ENCODE measurements around the gene SMG6. TPM values are rescaled to one million over a fixed set of nuclear protein-coding genes. Genes with fewer than 3 reads are reported as not detected.

The SMG6 gene
- total RNA-seq, 1 donor from 2014 or later: 19.4 TPM

DNA sequence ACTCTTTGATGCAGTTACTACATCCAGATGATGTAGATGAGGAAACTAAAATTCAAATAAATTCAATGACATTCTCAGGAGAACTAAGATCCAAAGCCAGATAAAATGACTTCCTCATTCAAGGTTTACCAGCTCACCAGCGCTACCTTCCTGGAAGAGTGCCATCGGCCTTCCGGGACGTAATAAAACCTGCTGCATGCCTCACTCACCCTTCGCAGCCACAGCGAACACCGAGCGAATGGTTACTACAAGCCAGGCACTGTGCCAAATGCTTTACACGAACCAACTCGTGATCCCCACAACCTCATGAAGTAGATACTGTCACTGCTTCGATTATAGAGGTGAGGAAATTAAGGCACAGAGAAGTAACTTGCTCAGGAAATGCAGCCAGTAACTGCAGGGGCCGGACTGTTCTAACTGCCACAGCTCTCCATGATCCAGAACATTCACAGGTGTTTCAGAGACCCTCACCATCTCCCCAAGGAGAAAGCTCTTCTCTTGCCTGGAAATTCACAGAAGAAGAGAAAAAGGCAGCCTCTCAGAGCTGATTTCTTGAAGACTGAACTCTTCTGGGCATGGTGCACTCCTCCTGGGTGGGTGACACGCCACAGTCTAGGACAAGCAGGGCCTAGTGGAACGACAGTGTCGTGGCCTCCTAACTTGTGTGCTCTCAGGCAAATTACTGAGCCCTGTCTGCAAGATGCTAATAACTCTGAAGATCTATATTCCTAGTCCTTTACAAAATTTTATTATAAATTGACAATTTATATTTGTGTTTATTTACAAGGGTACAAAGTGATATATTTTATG lies 201.9 kb downstream of the SMG6 start:
- DNase-seq (ENCODE audit: low read depth): peak; percentile 91
- no peak for TF ChIP-seq CTCF (conservative IDR thresholded peaks at IDR 0.05; ENCODE audit: low read depth, low read length)
- no peak overlapping the region for H3K4me3 ChIP-seq (ENCODE audit: low read depth, low read length)

- TF ChIP-seq CTCF (conservative IDR thresholded peaks at IDR 0.05; ENCODE audit: low read depth, low read length): no peak
- no peak for DNase-seq (ENCODE audit: low read depth)
- H3K4me3 ChIP-seq (ENCODE audit: low read depth, low read length): no peak overlapping the region
These were observed 208.1 kb downstream of the SMG6 start for GRCh38 chr17:2095536-2095910.

DNA sequence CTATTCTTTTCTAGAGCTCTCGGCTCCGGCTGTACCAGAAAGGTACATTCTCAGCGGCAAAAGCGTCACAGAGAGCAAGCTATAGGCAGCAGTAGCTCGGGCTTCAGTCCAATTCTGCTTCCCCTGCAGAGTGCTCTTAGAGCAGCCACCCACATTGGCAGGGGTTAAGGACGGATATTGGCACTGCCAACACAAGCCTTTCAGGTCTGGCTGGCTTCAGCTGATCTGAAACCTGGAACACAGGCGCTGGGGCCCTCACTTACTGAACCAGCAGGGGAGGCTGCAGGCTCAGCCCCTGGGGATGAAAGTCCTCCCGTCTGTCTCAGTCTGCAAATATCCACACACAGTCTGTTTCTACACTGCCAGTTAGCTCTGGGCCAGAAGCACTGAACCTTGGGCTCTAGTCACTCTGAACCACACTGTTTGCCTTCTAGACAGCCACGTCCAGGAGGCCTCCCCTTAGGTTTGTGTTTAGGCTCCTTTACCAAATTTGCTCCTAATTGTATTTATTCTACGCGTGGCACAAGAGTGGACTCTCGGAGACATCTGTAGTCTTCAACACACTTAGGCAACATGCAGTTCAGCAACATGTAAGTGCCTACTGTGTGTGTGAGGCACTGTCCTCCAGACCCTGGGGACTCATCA lies 208.6 kb downstream of the SMG6 start:
- peak; percentile 66 for TF ChIP-seq CTCF (conservative IDR thresholded peaks at IDR 0.05; ENCODE audit: low read depth, low read length)
- no peak overlapping the region for H3K4me3 ChIP-seq (ENCODE audit: low read depth, low read length)
- DNase-seq (ENCODE audit: low read depth): peak; percentile 9

GRCh38 chr17:2093349-2093748 lies 210.2 kb downstream of the SMG6 start:
- TF ChIP-seq CTCF (conservative IDR thresholded peaks at IDR 0.05; ENCODE audit: low read depth, low read length): no peak
- no peak for DNase-seq (ENCODE audit: low read depth)
- H3K4me3 ChIP-seq (ENCODE audit: low read depth, low read length): no peak overlapping the region

DNA sequence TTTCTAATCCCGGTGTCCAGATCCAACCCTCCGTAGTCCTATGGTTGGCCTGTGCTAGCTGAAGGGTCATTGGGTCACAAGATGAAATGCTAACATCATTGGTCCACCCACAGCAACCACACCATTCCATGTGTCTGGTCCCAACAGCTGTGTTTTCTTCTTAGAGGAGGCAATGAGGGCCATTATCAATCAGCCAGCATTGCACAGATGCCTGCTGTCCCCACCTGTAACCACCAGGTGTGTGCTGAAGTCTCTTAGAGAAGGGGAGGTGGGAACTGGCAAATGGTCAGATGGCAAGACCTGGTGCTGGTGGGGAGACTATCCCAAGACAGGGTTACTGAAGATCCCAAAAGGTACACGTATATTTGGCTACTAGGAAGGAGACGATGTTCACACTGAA lies 211.3 kb downstream of the SMG6 start:
- DNase-seq (ENCODE audit: low read depth): no peak
- TF ChIP-seq CTCF (conservative IDR thresholded peaks at IDR 0.05; ENCODE audit: low read depth, low read length): no peak
- H3K4me3 ChIP-seq (ENCODE audit: low read depth, low read length): no peak overlapping the region

DNA sequence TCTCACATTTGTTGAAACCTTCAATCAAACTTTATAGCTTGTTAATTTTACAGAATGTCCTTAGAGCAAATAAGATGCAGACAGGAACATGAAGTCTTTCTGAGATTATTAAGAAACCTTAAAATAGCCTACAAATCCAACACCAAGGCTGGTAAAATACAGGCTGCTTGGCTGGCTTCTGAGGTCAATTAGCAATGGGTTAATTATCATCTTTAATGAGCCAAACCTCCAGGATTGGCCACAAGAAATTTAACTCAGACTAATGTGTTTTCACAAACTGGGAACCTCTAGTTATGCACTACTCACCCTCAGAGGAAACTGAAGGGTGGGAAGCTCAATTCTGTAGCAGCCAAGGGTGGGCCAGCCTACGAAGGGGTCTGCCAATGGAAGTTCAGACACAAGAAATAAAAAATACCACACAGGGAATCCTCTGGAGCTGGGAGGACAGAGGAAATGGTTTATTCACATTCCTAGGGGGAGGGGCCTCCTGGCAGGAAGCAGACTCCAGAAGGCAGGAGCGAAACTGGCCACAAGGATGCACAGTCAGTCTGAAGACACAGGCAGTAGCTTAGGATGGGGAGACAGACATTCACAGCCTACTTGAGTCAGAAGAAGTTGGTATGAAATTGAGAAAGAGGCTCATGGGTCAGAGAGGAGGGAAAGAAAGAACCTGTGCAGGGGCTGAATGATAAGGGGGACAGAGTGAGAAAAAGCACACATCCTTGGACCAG lies 212.6 kb downstream of the SMG6 start:
- no peak overlapping the region for H3K4me3 ChIP-seq (ENCODE audit: low read depth, low read length)
- peak; percentile 40 for TF ChIP-seq CTCF (conservative IDR thresholded peaks at IDR 0.05; ENCODE audit: low read depth, low read length)
- no peak for DNase-seq (ENCODE audit: low read depth)
